PC-3 (cell line): ENCODE measurements around the gene TUBB6.

Experiments used
- EZH2 ChIP-seq: fragments of 300-600 bp; sonication (generic); IDR thresholded peaks from one replicate; pipeline ENCODE4 v1.6.1; 2017; ENCODE audit warnings: antibody characterized with exemption, mild to moderate bottlenecking, low read length; ENCODE audit not compliant: unreplicated experiment
- EZH2phosphoT487 ChIP-seq: fragments of 300-600 bp; sonication (generic); IDR thresholded peaks from 2 replicates; pipeline ENCODE4 v1.6.1; 2018; ENCODE audit warnings: mild to moderate bottlenecking, antibody characterized with exemption, low read length, borderline replicate concordance
- TF ChIP-seq, protein P1 (sequence below): fragments of 300-600 bp; sonication (generic); conservative IDR thresholded peaks from 2 replicates; pipeline ENCODE4 v1.5.1; 2017; ENCODE audit warnings: antibody characterized with exemption, low read depth, mild to moderate bottlenecking, low read length

DNA sequence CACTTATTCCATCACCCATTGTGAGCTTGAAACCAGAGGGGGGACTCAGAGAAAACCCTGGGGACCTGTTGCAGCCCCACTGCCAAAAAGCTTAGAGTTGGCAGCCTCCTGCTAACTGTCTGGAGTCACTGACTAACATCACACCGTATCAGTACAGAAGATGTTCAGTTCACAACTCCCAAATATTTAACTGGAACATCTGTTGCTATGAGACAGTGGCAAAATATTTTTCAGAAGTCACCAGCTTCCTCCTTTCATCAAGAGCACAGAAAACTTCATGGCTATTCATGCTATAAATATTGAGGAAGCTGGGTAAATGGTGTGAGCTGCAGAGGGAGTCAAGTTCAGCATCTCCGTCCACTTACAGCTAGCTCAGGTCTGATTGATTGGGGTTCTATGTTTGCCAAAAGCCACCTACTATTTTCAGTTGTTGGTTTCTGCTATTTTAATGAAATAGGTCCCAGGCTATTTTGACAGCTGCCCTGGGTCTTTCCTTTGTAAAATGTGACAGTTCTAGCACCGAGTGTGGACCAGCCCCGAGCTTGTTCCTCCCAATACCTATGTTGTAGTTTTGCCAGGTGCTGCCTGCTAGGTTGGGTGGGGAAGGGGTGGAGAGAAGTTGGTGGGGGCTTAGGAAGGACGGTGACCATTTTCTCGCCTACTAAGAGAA lies 9.8 kb downstream of the TUBB6 start:
- TF ChIP-seq, protein P1, sequence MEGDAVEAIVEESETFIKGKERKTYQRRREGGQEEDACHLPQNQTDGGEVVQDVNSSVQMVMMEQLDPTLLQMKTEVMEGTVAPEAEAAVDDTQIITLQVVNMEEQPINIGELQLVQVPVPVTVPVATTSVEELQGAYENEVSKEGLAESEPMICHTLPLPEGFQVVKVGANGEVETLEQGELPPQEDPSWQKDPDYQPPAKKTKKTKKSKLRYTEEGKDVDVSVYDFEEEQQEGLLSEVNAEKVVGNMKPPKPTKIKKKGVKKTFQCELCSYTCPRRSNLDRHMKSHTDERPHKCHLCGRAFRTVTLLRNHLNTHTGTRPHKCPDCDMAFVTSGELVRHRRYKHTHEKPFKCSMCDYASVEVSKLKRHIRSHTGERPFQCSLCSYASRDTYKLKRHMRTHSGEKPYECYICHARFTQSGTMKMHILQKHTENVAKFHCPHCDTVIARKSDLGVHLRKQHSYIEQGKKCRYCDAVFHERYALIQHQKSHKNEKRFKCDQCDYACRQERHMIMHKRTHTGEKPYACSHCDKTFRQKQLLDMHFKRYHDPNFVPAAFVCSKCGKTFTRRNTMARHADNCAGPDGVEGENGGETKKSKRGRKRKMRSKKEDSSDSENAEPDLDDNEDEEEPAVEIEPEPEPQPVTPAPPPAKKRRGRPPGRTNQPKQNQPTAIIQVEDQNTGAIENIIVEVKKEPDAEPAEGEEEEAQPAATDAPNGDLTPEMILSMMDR: no peak
- no peak for TF ChIP-seq EZH2
- TF ChIP-seq EZH2phosphoT487: no peak
